ENCODE data around the gene FRMD5. TPM values are rescaled to one million over a fixed set of nuclear protein-coding genes. Genes with fewer than 3 reads are reported as not detected.

The FRMD5 gene
- polyA plus RNA-seq, 1 donor from 2014 or later = 25.8 TPM

DNA sequence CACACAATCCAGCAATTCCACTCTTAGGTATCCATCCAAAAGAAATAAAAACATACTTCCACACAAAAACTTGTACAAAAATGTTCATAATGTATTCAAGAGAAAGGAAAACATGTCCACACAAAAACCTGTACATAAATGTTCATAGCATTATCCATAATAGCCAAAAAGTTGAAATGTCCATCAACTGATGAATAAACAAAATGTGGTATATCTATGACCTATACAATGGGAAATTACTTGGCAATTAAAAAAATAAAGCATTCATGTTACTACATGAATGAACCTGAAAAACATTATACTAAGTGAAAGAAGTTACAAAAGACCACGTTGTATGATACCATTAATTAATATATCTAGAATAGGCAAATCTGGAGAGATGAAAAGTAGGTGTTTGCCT is 17.9 kb downstream of the FRMD5 start:
- no peaks in the 10 kb centered on the region for H3K9me2 ChIP-seq (ENCODE audit: insufficient read depth, low read length)
- no peak overlapping the region for H3K4me3 ChIP-seq (ENCODE audit: low read length)
- H3K79me2 ChIP-seq (replicated peaks; ENCODE audit: insufficient read depth, low read length) = peaks cover 5% of the 10 kb centered on the region
- TF ChIP-seq RAD21 (conservative IDR thresholded peaks at IDR 0.05) (no peak), EZH2 (IDR thresholded peaks at IDR 0.05; ENCODE audit: borderline replicate concordance, insufficient read depth, low read length, poor library complexity, severe bottlenecking) (no peak), TAF1 (IDR thresholded peaks at IDR 0.05; ENCODE audit: low read depth) (no peak), MXI1 (conservative IDR thresholded peaks at IDR 0.05; ENCODE audit: poor library complexity, severe bottlenecking) (no peak), SMC3 (conservative IDR thresholded peaks at IDR 0.05; ENCODE audit: poor library complexity) (no peak), POLR2AphosphoS5 (IDR thresholded peaks at IDR 0.05) (no peak), EP300 (conservative IDR thresholded peaks at IDR 0.05; ENCODE audit: poor library complexity, severe bottlenecking) (no peak)
- TF ChIP-seq, protein P1, sequence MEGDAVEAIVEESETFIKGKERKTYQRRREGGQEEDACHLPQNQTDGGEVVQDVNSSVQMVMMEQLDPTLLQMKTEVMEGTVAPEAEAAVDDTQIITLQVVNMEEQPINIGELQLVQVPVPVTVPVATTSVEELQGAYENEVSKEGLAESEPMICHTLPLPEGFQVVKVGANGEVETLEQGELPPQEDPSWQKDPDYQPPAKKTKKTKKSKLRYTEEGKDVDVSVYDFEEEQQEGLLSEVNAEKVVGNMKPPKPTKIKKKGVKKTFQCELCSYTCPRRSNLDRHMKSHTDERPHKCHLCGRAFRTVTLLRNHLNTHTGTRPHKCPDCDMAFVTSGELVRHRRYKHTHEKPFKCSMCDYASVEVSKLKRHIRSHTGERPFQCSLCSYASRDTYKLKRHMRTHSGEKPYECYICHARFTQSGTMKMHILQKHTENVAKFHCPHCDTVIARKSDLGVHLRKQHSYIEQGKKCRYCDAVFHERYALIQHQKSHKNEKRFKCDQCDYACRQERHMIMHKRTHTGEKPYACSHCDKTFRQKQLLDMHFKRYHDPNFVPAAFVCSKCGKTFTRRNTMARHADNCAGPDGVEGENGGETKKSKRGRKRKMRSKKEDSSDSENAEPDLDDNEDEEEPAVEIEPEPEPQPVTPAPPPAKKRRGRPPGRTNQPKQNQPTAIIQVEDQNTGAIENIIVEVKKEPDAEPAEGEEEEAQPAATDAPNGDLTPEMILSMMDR (IDR thresholded peaks at IDR 0.05; ENCODE audit: poor library complexity, severe bottlenecking) = no peak
- TF ChIP-seq, protein P2, sequence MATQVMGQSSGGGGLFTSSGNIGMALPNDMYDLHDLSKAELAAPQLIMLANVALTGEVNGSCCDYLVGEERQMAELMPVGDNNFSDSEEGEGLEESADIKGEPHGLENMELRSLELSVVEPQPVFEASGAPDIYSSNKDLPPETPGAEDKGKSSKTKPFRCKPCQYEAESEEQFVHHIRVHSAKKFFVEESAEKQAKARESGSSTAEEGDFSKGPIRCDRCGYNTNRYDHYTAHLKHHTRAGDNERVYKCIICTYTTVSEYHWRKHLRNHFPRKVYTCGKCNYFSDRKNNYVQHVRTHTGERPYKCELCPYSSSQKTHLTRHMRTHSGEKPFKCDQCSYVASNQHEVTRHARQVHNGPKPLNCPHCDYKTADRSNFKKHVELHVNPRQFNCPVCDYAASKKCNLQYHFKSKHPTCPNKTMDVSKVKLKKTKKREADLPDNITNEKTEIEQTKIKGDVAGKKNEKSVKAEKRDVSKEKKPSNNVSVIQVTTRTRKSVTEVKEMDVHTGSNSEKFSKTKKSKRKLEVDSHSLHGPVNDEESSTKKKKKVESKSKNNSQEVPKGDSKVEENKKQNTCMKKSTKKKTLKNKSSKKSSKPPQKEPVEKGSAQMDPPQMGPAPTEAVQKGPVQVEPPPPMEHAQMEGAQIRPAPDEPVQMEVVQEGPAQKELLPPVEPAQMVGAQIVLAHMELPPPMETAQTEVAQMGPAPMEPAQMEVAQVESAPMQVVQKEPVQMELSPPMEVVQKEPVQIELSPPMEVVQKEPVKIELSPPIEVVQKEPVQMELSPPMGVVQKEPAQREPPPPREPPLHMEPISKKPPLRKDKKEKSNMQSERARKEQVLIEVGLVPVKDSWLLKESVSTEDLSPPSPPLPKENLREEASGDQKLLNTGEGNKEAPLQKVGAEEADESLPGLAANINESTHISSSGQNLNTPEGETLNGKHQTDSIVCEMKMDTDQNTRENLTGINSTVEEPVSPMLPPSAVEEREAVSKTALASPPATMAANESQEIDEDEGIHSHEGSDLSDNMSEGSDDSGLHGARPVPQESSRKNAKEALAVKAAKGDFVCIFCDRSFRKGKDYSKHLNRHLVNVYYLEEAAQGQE (IDR thresholded peaks at IDR 0.05; ENCODE audit: borderline replicate concordance) = no peak
- no peak overlapping the region for H3K27ac ChIP-seq (ENCODE audit: low read length)
- no peak overlapping the region for H3K4me2 ChIP-seq (ENCODE audit: low read length)
- H3K36me3 ChIP-seq (ENCODE audit: insufficient read depth, low read length) = no peaks in the 10 kb centered on the region
- no peaks in the 10 kb centered on the region for H3F3A ChIP-seq (ENCODE audit: insufficient read depth, low read length, poor library complexity, severe bottlenecking)
- no peaks in the 10 kb centered on the region for H3K9me3 ChIP-seq (ENCODE audit: low read length)
- H2AFZ ChIP-seq (ENCODE audit: low read depth, low read length) = no peak overlapping the region
- no peaks in the 10 kb centered on the region for H3K27me3 ChIP-seq (ENCODE audit: insufficient read depth, low read depth, low read length)
- no peak overlapping the region for H3K9ac ChIP-seq (ENCODE audit: low read length)
- H4K20me1 ChIP-seq (ENCODE audit: insufficient read depth) = no peaks in the 10 kb centered on the region

DNA sequence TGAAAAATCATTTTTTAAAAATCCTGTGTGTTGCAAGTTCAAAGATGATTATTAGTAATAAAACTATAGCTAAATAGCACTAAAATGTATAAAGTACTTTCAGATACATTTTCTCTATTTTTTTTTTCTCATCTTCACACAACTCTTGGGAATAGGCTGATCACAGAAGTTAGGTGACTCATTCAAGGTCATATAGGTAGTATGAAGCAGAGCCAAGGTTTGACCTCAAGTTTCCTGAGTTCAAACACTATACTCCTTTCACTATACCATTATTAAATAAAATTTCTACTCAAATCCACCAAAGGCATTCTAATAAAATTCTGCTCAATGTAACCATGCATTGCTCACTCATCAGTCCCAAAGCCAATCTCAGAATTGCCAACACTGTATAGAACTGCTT is 21.3 kb downstream of the FRMD5 start:
- Histone ChIP-seq H3K4me2 (ENCODE audit: low read length) (no peak overlapping the region), H4K20me1 (ENCODE audit: insufficient read depth) (no peaks in the 10 kb centered on the region), H3K9me2 (ENCODE audit: insufficient read depth, low read length) (no peaks in the 10 kb centered on the region), H3K9ac (ENCODE audit: low read length) (no peak overlapping the region), H3K27ac (ENCODE audit: low read length) (no peak overlapping the region), H3K4me3 (ENCODE audit: low read length) (no peak overlapping the region), H3K79me2 (replicated peaks; ENCODE audit: insufficient read depth, low read length) (peaks cover 5% of the 10 kb centered on the region), H3K36me3 (ENCODE audit: insufficient read depth, low read length) (no peaks in the 10 kb centered on the region), H3K9me3 (ENCODE audit: low read length) (no peaks in the 10 kb centered on the region), H2AFZ (ENCODE audit: low read depth, low read length) (no peak overlapping the region), H3K27me3 (ENCODE audit: insufficient read depth, low read depth, low read length) (no peaks in the 10 kb centered on the region), H3F3A (ENCODE audit: insufficient read depth, low read length, poor library complexity, severe bottlenecking) (no peaks in the 10 kb centered on the region)
- TF ChIP-seq TAF1 (IDR thresholded peaks at IDR 0.05; ENCODE audit: low read depth) (no peak), EZH2 (IDR thresholded peaks at IDR 0.05; ENCODE audit: borderline replicate concordance, insufficient read depth, low read length, poor library complexity, severe bottlenecking) (no peak), POLR2AphosphoS5 (IDR thresholded peaks at IDR 0.05) (no peak), SMC3 (conservative IDR thresholded peaks at IDR 0.05; ENCODE audit: poor library complexity) (no peak), EP300 (conservative IDR thresholded peaks at IDR 0.05; ENCODE audit: poor library complexity, severe bottlenecking) (no peak), RAD21 (conservative IDR thresholded peaks at IDR 0.05) (no peak), MXI1 (conservative IDR thresholded peaks at IDR 0.05; ENCODE audit: poor library complexity, severe bottlenecking) (no peak)
- TF ChIP-seq, protein P2 (IDR thresholded peaks at IDR 0.05; ENCODE audit: borderline replicate concordance) = no peak
- TF ChIP-seq, protein P1 (IDR thresholded peaks at IDR 0.05; ENCODE audit: poor library complexity, severe bottlenecking) = no peak

Data from neural cell (in vitro differentiated cells).